ENCODE data around the gene CRNKL1.
A peak's percentile ranks its signal among the peaks of the same experiment; 100 is the strongest.

CRNKL1 gene

DNA sequence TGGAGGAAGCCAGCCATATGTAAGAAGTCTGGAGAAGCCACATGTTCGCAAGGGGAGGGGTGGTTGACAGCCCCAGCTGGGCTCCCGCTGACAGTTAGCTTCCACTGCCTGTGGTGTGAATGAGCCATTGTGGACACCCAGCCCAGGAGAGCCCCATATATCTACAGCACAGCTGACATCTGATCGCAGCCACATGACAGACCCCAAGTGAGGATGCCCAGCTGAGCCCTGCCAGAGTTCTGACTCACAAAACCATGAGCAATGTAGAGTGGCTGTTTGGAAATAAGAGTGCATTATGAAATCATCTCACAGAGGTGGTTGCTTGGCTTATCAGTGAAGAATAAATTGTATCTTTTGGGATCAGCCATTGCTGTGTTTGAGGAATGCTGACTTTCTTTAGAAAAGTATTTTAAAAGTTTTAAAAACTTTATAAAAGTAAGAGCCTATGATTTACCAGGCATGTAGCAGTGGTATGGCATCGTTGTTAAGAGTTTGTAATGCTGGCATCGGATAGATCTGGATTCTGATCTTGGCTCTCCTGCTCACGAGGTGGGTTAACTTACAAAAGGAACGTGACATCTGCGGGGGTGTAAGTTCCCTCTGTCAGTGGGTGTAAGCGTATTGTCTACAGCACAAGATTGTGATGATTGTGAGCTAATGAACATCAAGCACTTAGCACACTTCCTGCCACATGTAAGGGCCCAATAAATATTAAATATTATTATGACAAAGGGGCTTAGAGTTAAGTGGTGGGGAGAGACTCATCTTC is 24.2 kb upstream of the CRNKL1 start:
- no peak for TF ChIP-seq ZNF274 (IDR thresholded peaks at IDR 0.05; ENCODE audit: low read depth, low read length)
- no peak overlapping the region for H3K4me3 ChIP-seq (ENCODE audit: low read length)

DNA sequence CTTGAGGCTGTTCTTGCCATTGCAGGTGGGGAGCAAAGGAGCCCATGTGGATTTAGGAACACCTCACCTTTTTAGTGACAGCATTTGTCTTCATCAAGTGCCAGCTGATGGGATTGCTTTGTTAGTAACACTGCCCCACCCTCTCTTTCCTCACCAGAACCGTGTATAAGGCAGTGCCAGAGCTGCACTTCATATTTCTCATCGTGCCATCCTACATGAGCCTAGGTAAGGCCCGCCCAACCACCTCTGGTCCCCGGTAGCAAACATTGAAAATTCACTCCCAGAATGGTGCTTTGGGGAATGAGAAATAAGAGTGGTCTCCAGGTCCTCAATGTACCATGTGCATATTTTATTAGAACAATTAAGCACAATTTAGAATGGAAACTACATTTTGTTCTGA is 22.8 kb upstream of the CRNKL1 start:
- no peak overlapping the region for H3K4me3 ChIP-seq (ENCODE audit: low read length)
- TF ChIP-seq ZNF274 (IDR thresholded peaks at IDR 0.05; ENCODE audit: low read depth, low read length) = no peak

DNA sequence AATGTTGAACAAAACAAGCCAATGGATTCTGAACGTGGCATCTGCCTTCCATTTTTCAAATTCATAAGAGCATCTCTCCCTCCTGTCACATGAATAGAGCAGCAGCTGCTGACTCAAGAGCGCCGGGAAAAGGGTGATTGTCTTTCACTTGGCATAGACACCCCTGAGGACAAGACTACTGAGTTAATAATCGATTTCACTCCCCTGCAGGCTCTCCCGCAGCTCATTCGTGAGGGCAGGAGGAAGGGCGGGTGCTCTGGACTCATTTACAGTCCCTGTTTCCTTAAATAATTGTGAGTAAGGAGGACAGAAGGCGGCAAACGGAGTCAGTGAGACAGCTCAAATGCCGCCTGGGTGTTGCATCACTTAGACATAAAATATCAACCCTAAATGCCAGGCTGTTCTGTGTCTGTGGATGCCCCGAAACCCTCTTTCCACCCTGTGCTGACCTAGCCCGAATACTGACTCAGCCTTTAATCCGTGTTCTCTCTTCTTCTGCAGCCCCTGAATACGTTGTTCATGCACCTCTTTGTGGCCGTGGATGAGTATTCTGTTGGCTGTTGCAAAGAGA is 21.6 kb upstream of the CRNKL1 start:
- H3K4me3 ChIP-seq (ENCODE audit: low read length) = no peak overlapping the region
- no peak for TF ChIP-seq ZNF274 (IDR thresholded peaks at IDR 0.05; ENCODE audit: low read depth, low read length)

DNA sequence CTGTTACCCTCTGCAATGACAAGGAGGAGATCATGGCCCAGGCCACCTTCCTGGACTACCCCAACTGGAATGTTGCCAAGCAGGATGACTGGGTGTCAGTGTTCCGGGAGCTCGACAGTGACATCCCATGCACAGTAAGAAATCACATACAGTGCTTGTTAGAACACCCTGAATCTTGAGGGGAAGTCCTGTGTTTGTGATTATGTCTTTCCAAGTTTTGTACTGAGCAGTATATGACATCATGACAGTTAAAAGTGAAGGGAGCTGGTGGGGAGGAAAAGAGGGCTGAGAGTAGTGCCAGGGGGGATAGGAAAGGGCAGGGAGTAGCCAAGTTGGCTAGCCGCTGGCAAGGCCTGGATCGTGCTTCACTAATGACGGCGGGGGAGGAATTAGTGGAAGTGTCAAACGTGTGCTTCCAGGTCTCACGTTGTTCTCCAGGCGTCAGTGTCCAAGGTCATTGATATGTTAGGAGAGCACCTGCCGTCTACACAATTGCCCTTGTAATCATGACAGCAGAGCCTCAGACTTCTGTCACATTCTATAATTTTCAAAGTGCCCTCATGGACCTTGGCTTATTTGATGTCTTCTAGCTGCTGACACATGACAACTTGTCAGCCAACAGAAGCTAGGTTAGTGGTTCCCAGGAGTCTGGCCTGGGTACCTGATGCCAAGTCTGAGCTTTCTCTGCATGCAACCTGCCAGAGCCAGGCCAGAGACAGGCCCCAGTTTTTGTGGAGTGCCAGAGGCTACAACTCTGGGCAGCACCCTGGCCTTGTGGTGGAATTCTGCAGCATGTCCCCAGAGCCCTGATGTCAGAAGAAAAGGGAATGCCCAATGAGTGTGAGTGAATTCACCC is 18.8 kb upstream of the CRNKL1 start:
- TF ChIP-seq ZNF274 (IDR thresholded peaks at IDR 0.05; ENCODE audit: low read depth, low read length) = no peak
- H3K4me3 ChIP-seq (ENCODE audit: low read length) = no peak overlapping the region

DNA sequence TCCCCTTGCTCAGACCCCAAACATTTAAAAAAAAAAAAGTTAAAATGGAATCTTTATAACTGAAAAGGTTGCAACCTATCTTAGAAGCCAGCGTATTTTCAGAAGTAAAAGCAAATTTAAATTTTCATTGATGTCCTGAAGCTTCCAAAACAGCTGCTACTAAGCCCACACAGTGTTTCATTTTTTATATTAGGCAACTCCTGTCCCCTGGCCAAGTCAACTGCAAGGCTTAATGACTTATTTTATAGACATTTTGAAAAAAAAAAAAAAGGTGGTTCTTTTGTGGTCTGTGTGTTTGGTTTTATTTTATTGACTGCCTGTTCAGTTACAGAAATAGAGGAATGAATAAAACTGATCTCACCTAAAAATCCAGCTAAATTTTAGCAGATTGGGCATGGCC is 13.1 kb upstream of the CRNKL1 start:
- no peak for TF ChIP-seq ZNF274 (IDR thresholded peaks at IDR 0.05; ENCODE audit: low read depth, low read length)
- H3K4me3 ChIP-seq (ENCODE audit: low read length) = no peak overlapping the region

DNA sequence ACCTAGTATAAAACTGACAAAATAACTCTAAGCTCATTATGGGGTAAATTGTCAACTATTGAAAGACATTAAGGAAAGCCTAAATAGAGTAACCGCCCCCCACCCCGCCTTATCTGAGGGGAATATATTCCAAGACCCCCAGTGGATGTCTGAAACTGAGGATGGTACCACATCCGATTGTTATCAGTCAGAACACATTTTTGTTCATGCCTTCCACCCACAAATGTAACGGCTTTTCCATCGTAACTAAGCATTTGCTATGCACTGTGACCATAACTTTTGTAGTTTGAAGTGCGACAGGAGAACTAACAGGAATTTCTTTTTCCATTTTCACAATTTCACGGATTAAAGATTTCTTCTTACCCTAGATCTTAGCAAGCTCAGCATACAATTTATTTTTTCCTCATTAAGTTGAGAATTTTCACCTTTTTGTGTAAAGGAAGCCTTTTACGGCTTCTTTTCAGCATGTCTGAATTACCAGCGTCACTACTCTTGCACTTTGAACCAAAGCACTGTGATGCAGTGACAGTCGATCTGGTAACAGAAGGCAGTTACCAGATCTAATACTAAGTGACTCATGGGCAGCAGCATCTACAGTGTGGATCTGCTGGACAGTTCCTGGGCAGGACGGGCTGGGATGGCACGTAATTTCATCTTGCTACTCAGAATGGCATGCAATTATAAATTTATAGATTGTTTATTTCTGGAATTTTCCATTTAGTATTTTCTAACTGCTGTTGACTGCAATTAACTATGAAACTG is 11.9 kb upstream of the CRNKL1 start:
- no peak overlapping the region for H3K4me3 ChIP-seq (ENCODE audit: low read length)
- TF ChIP-seq ZNF274 (IDR thresholded peaks at IDR 0.05; ENCODE audit: low read depth, low read length) = no peak

DNA sequence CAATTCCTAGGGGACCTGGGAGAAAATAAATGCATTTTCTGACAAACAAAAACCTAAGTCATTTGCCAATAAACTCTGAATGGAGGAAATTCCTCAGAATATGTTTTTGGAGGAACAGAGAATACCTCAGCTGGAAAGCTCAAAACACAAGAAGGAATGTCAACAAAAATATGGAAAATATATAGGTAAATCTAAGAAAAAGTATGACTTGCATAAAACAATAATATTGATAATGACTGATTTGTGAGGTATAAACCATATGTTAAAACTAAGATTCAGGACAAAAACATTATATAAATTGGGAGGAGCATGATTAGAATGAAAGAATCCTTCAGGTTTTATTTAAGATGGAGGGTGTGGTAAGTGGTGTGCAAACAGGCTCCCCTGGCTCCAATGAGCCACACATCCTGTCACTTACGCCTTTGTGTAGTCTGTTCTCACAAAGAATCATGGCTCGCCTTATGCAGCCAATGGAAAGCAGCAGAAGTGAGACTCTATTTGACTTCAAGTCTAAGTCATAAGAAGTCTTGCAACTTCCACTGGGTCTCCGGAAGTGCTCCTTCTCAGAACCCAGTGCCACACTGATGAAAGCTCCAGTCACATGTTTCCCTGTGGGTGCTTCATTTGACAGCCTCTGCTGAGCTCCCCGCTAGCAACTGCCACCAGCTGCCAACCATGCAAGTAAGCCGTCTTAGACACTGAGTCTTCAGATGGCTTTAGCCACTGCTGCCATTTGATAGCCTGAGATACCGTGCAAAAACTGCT is 8.2 kb upstream of the CRNKL1 start:
- H3K4me3 ChIP-seq (ENCODE audit: low read length) = no peak overlapping the region
- TF ChIP-seq ZNF274 (IDR thresholded peaks at IDR 0.05; ENCODE audit: low read depth, low read length) = no peak

DNA sequence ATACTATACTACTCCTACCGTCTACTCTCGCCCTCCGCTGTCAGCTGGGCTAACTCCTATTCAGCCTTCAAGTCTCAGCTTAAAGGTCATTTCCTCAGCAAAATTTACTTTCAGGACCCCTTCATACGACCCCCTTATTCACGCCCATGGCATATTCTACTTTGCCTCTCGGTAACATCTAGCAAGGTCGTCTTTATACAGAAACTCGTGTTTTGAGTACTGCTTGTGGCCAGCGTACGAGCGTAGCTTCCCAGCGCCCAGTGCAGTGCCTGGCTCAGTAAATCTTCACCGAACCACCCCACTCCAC is 546 bp downstream of the CRNKL1 start:
- no peak for TF ChIP-seq ZNF274 (IDR thresholded peaks at IDR 0.05; ENCODE audit: low read depth, low read length)
- peak overlapping the region; percentile 91 for H3K4me3 ChIP-seq (ENCODE audit: low read length)

DNA sequence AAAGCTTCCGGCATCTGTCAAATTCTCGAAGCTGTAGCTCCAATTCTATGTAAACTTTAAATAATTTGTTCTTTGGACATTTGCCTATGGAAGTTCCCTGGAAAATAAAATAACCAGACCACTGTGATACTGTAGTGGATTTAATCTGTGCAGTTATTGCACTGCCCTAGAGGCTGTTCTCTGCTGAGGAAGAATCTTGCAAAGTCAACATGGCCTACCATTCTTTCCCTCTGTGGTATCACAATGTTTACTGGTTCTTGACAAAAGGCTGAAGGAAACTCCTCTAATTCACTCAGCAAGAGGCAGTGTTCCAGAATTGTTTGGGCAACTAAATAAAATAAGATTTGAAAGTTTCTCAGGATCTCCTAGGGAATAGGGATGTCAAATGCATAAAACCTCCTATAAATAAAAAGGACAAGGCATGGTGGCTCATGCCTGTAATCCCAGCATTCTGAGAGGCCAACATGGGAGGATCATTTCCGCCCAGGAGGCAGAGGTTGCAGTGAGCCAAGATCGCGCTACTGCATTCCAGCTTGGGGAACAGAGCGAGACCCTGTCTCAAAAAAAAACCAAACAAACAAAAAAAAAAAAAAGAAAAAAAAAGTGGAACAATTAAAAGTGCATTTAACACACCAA is 12.4 kb downstream of the CRNKL1 start:
- TF ChIP-seq ZNF274 (IDR thresholded peaks at IDR 0.05; ENCODE audit: low read depth, low read length) = no peak

DNA sequence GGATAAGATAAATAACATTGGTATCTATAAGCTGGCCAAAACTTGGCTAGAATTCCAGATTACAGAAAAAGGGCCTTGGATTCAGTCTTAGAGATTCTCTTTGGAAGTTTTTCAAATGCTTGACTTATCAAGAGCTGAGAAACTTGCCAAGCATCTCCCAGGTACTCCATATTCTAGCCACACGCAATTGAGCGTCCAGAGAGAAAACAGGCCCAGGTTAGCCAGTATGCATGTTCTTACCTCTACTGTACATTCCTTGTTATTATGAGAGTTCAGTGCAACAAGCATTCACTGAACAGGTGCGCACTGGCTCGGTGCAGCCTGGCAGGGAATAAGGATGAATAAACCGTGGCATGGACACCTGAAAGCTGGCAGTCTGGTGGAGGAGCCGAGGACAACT is 13.7 kb downstream of the CRNKL1 start:
- TF ChIP-seq ZNF274 (IDR thresholded peaks at IDR 0.05; ENCODE audit: low read depth, low read length) = no peak
- H3K4me3 ChIP-seq (ENCODE audit: low read length) = no peak overlapping the region

More for the DNA sequence above, 12.4 kb downstream of the CRNKL1 start:
- no peak overlapping the region for H3K4me3 ChIP-seq (ENCODE audit: low read length)

DNA sequence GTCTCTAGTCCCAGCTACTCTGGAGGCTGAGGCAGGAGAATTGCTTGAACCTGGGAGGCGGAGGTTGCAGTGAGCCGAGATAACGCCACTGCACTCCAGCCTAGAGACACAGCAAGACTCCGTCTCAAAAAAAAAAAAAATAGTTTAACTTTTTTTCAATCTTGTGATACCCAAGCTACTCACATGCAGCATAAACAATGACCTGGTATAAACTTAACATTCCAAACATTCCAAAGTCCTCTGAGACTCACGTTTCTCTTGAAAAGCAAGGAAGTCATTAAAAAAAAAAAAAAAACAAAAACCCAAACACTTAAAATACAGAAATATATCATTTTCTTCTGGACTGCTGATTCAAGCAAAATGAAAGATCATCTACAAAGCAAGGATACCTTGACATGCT is 14.3 kb downstream of the CRNKL1 start:
- no peak for TF ChIP-seq ZNF274 (IDR thresholded peaks at IDR 0.05; ENCODE audit: low read depth, low read length)
- H3K4me3 ChIP-seq (ENCODE audit: low read length) = no peak overlapping the region

DNA sequence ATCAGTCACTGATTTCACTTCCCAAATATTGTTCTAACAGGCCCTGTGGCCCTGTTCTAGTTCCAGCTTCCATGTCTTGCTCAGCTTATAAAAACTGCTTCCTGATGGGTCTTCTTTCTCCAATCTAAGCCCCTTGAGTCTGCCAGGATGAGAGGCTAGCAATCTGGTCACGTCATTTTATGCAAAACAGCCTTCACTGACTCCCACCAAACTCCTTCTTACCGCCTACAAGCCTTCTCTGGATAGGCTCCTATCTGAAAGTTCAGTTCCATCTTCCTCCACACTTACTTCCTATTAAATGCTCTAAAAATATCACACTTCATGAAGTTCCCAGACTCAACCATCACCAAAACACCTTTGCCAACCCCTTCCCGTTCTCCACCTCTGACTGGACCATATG is 15.5 kb downstream of the CRNKL1 start:
- no peak for TF ChIP-seq ZNF274 (IDR thresholded peaks at IDR 0.05; ENCODE audit: low read depth, low read length)
- no peak overlapping the region for H3K4me3 ChIP-seq (ENCODE audit: low read length)

DNA sequence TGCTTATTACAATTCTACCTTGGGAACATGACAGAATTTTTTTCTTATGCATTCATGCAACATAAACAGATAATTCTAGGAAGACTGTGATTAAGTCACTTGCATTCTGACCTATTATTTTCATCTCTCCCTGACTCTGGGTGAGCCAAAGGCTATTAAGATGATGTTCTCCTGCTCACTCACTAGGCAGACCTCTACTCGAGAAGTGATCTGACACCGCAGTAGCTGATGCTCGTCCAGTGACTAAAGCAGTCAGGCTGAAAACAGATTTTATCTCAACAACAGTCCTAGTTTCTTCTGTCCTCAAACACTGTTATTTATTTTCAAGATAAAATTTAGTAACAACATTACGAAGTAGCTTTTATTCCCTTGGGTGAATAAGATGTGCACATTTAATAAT is 17.8 kb downstream of the CRNKL1 start:
- TF ChIP-seq ZNF274 (IDR thresholded peaks at IDR 0.05; ENCODE audit: low read depth, low read length) = no peak
- H3K4me3 ChIP-seq (ENCODE audit: low read length) = no peak overlapping the region

Data from GM08714 (cell line).